Fibroblast of skin of back (primary cell): ENCODE data around the gene SLC8A1.

Source experiments
- DNase-seq: peaks from one replicate; pipeline ENCODE4 v3.0.0-alpha.2; 2013

SLC8A1 gene

GRCh38 chr2:40380721-40381120 lies 71.2 kb downstream of the SLC8A1 start:
- DNase-seq, result no peak

GRCh38 chr2:40380041-40380440 lies 71.8 kb downstream of the SLC8A1 start:
- DNase-seq, result no peak

DNA sequence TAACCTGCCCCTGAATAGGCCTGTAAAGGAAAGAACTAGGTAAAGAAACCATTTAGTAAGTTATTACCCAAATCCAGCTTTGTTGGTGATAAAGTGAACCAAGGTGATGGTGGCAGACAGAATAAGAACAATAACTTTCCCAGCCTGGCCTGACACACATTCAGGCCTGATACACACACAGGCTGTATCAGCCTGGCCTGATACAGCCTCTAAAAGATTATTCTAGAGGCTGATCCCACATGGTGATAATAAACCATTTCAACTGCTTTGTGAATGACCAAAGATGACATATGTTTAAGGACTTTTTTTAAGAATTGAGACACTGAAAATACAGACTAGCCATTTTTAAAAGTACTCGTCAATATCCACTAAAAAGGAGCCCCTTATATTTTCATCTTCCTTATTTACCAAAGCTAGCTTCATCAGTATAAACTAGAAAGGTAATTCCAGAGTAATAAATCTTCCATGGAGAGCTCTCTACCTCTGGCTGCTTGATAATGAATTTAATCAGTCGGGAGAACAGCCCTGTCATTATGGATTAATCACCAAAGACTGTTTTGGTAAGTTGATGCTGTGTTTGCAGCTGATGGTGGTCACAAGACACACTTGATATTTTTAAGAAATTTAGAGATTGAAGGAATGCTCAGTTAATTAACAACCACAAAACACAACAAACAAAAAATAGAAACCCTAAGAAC lies 77.2 kb downstream of the SLC8A1 start:
- no peak for DNase-seq

DNA sequence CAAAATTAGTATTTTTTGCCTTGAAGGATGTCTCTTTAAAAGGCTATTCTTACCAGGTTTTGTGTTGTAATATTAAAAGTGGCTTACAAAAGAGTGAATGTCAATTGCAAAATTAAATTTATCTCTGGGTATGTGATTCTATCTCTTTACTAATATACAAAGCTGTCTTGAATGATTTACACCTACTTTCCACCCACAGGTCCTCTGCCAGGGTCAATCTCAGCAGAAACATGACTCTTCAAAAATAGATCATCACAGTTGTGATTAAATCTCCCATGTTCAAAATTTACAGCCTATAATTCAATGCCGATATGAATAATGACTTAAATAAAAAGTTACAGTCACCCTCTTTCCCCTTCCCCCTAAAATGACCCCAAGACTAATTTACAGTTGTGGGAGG lies 78.8 kb downstream of the SLC8A1 start:
- no peak for DNase-seq

DNA sequence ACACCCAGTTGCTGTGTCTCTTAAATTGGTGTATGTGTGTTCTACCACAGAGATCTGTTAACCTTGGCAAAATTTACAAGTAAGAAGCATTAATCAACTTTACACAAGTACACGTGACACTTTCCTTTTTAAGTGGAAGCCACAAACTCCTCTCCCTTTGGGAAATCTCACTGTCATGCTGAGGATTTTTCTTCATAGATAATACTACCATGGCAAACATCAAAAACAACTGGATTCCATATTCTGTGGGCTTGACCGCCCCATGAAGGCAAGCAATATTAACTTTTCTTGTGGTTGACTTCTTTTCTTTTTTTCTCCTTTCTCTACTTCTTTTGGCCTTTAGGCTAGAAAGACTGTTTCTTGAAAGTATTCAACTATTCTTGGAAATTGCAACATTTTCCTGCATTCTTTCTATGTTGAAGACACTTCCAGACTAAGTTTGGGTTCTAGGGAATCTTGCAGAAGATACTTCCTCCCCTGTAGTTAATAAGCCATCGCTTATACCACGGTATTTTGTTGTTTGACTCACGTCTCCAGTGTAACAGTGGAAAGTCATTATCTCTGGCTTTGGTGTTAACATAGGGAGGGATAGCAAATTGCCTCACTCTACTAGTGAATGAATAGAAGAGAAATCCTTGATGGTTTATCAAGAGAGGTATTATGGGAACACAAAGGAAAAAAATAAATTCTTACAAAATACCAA lies 79.5 kb downstream of the SLC8A1 start:
- DNase-seq, result peak; percentile 54

- DNase-seq, result peak; percentile 87
These were observed 80.2 kb downstream of the SLC8A1 start for GRCh38 chr2:40371525-40372282.

DNA sequence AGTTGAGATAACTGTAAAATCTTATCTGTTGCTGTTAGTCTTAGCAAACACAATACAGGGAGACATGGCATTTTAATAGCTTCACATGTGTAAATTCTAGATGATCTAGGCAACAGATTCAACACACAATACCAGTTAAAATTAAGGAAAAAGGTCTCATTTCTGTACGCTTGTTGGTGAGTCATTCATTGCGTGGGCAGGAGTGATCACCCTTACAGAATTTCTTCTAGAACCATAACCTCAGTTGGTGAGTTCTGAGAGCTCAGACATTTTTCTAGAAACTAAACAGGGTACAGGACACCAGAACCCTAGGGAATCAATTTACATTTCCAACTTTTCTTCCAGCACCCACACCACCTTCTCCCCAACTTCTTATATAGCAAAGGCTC lies 81.9 kb downstream of the SLC8A1 start:
- DNase-seq, result peak; percentile 50

DNA sequence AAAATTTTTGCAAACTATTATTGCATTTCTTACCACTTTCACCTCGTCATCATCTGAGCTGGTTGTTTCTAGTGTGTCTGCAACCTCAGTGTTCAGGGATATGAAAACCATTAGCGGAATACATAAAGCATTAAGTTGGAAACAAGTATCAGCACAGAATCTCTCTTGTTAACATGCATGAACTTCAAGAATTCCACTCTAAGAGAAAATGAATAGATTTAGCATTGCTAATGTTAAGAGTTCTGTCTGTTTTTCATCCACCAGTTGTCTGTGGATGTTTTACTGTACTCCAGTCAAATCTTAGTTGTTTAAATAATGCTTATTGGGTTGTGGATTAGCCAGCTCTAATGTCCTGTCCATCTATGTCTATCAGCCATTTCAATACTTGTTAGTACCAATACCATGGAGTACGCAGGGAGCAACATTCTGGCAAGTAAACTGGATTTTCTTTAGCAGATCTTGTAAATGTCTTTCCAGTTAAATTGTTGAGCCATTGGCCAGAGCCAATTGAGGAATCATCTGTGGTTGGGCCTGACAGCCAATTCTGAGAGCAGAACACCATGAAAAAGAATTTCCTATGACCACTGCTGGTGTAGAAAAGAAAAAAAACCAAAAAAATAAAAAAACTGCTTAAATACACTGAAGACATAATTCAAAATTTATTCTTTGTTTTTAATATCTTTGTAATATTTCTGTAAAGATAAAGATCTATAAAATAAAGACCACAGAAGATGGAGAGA lies 82.5 kb downstream of the SLC8A1 start:
- no peak for DNase-seq

GRCh38 chr2:40367652-40368051 lies 84.2 kb downstream of the SLC8A1 start:
- DNase-seq, result peak; percentile 81

DNA sequence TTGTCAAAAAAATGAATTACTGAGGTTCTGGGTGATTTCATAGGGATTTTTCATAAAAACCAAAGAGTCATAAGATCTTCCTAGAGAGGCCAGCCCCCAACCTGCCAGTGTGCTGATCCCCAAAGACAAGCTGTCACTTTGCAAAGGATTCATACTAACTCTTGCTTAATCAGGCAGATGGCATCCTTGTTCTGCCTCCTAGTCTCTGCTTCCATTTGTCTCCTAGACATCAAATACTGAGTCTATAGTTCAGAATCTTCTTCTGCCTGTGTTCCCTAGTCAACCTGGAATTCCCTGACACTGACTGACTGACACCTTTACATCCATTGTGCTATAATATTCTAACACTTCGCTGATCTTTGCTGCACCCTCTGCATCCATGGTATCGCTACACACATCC lies 84.9 kb downstream of the SLC8A1 start:
- no peak for DNase-seq

DNA sequence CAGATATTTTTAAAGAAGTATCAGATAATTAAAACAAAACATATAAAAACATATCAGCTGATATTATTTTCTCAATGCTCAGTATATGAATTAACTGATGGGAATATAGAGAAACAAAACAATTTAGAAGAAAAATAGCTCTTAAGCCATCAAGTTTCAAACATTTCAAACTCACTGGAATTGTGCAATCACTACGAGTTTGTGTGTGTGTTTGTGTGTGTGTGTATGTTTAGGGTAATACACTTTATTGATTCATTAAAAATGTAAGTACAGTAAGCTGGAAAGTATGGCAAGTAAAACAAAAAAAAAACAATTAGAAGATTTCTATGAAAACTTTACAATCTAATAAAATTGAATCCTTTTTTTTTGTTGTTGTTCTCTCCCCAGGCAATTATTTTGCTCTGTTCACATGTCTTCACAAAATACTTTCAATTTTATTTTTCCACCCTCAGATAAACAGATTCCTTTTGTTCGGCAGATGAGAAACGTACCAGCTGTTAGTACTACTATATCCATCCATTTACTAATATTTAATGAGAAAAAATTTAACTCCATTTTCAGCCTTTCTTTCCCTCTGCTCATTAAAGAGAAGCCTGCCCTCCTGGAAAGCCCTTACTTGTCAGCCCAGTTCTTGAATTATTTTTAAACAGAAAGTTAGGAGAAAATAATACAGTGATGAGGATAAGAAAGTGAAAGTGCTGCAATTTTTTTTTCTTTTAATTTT lies 87.6 kb downstream of the SLC8A1 start:
- no peak for DNase-seq

DNA sequence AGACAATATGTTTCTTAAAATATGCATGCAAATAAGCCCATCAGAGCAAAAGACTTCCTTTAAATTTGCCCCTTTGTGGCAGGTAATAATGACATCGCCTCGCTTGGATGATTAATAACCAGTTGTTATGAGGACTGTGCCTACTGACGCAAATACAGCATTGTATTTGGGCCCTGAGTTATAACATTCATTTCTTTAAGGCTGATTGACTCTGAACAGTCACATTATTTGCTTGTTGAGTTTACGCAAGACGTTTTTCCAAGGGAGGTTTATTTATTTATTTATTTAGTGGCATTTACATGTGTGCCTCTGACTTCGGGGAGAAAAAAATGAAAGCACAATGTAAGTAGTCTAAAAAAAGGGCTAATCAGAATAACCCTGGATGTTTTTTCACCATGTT lies 88.3 kb downstream of the SLC8A1 start:
- DNase-seq, result no peak

- DNase-seq, result peak; percentile 36
These were observed 88.7 kb downstream of the SLC8A1 start for GRCh38 chr2:40363231-40363630.

- no peak for DNase-seq
These were observed 90.4 kb downstream of the SLC8A1 start for GRCh38 chr2:40361478-40361877.

DNA sequence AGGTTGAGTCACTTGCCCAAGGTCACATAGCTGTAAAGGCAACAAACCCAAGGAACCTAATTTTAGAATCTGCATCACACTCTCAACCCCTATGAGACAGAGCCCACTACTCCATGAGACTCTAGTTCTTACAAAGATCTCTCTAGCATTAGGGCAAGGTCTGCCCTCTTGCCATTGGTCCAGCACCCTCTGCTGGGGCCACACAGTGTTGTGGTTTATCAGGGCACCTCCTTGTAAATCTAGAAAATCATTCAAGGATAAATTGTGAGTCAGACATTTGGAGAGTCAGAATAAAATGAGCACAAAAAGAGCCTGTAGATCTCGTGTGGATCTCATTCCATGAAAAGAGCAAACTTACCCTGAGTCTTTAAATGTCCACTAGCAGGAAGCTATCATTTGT lies 91.2 kb downstream of the SLC8A1 start:
- DNase-seq, result peak; percentile 45

- peak; percentile 33 for DNase-seq
These were observed 92.1 kb downstream of the SLC8A1 start for GRCh38 chr2:40359811-40360210.

DNA sequence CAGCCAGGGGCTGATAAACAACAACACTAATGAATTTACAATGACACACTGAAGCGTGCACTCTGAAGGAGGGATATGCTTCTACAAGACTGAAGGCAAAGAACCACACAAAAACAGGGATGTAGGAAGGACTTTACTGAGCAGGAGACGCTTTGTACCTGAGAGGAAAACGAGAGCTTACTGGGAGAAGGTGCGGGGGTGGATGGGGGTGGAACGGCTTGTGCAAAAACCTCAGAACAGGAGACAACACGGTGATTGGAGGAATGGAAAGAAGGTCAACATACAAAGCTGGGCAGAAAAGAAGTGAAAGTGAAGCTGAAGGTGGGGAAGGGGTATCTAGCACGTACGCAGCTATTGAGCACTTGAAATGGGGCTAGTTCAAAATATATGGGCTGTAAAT lies 93.1 kb downstream of the SLC8A1 start:
- DNase-seq, result no peak

- DNase-seq, result peak; percentile 46
These were observed 94.2 kb downstream of the SLC8A1 start for GRCh38 chr2:40357667-40358066.

DNA sequence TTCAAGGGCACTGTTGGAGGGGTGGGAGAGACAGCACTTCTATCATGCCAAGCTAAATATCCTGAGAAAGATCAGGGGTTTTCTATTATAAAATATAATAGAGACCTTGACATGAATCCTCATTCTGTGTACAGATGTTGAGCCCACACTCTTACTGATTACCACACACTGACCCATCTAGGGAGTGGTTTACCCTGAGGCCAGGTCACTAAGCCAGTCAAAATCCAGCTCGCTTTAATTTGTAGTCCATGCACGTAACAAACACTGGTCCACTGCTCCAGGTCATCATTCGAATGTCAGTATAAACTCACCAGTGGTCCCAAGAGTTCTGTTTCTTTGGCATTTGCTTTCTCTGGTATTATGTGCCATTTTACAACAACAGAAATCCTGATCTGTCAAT lies 96.4 kb downstream of the SLC8A1 start:
- no peak for DNase-seq

GRCh38 chr2:40353231-40353630 lies 98.7 kb downstream of the SLC8A1 start:
- DNase-seq, result no peak

GRCh38 chr2:40352703-40353099 lies 99.2 kb downstream of the SLC8A1 start:
- DNase-seq, result no peak

DNA sequence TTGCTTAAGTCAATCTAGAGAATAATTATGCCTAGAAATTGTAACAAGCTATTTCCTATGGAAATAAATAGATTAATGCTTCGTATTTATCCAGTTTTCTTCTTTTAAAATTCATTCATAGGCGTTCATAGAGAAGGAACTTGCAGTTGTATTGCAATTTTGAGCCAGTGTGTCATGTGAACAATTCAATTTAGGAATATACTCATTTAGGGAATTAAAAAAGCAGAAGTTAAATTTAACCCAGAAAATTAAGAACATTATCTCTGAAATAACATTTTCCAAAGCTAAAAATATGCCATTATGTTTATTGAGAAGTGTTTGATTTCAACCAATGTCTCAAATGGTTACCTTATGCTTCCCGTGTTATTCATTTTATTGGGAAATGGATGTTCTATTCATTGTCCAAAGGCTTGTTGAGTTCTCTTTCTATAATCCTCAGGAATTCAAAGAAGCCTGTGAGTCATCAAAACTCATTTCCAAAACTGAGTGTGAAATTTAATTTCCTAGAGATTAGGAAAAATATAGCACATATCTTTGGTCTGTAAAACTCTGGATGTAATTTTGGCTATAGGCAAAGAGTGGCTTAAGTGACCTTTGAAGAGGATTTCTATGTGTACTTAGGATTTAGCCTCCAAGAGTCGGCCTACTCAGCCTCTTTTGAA lies 99.7 kb downstream of the SLC8A1 start:
- DNase-seq, result peak; percentile 77
